GDM1 (cell line): ENCODE measurements around the gene ASTN2.

Source experiments
- DNase-seq: peaks from one replicate; lab custom pipeline; 2025; lab: John Stamatoyannopoulos, UW

ASTN2 gene

DNA sequence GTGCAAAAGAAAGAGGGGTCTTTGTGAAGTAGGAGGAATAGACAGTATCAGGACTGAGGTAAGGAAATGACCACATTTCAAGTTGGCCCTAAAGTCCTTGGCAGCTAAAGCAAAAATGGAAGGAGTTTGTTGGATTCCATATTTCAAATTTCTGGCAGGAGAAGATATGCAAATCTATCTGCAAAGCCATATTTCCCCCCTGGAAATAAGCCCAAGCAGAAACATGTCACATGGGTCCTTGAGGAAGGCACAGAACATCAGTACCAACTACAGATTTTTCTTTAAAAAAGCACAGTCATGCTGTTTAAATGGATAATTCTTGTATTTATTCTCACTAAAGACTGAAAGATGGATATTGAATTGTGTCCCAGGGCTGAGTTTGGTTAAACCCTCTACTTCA, 404.8 kb downstream of the ASTN2 start:
- DNase-seq: no peak

DNA sequence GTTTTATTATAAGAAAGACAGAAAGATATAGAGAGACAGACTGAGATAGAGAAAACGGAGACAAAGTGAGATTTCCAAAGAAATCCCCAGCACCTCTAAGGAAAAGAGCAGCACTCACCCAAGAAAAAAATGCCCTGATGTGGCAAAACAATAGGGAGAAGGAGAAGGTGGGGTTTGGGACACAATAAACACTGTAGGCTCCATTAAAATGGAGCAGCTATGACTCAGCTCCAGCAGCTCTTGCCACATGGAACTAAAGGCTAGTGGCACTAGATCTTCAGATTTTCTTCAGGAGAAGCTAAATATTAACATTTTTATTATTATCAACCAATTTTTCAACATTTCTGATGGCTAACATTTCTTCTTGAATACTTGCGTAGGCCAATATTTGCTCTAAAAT, 406.0 kb downstream of the ASTN2 start:
- DNase-seq: no peak

DNA sequence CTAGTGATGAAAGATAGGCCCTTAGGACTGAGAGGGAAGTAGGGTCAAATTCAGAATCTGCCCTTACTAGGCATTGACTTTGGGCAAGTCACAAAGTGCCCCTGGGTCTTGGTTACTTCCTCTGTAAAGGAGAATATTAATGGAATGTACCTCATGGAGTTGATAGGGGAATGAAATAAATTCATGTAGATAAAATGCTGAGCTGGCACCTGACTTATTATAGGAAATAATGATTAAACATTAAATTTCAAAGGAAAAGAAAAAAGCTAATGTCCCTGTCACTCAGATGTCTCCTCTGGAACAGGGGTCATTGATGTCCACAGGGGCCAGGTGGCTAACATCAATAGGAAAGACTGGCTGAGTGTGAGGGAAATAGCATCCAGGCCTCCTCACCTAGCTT, 406.4 kb downstream of the ASTN2 start:
- no peak for DNase-seq

DNA sequence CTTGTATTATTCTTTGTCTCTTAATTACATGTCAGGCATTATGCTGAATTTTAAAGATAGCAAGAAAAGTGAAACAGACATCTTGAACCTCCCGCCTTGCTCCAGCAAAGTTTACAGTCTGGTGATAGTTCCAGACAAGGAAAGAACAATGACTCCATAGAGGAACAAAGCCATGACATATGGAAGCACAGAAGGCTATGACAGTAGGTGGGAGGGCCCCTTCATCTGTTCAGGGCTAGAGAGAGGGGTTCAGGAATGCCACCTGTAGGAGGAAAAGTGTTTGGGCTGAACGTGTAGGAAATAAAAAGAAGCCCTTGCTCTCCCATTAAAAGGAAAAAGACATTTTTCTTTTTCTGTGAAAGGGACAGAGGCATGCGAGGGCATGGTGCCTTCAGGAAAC, 412.2 kb downstream of the ASTN2 start:
- no peak for DNase-seq

DNA sequence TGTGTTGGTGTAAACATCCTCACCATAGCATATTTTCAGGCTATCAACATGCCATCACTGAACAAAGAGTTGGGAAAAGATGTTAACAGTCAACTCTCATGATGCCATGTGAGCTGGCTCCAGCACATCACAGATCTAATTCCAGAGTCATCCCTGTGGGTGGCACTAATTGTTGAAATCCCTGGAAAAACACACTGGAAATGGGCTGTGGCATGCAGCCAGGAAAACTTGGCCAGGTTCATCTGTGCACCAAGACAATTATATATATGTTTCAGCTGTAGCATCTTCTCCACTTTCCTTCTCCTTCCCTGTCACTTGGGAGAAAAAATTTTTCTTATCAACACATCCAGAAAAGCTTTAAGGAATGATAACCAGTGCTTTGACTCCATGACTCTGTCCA, 414.0 kb downstream of the ASTN2 start:
- DNase-seq: no peak

DNA sequence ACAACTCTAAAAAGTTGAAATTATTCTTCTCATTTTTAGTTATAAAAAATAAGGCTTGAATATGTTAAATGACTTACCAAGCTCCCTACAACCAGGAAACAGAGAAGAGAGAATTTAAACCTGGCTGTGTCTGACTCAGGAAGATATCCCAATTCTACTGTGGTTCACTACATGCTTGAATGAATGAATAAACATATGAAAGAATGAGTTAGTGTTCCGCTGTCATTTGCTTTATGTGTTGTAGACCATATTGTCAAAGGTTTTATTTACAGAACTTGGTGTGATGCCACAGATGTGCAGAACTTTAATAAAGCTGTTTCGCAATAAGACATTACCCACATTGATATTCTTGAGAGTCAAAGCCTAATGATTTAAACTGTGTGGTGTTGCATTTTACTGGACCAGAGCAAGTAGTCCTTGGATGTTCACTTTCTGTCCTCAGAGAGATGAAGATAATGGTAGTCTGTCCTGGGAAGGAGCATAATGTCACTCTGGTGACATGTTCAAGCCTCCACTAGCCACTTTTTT, 414.6 kb downstream of the ASTN2 start:
- no peak for DNase-seq

DNA sequence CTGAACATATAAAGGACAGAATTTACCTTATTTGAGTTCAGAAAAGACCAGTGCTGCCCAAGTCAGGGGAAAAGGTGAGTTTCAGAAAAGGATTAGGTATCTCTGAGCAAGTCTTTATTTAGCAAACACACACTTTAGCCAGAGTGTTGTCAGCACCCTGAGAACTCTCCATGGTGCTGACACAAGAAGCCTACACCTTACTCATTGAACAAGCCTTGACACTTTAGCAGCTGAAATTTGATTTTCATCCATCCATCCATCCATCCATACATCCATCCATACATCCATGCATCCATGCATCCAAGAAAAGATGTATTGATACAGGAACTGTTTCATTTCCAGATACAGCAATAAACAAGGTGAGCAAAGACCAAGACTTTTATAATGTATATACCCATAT, 416.6 kb downstream of the ASTN2 start:
- DNase-seq: no peak

DNA sequence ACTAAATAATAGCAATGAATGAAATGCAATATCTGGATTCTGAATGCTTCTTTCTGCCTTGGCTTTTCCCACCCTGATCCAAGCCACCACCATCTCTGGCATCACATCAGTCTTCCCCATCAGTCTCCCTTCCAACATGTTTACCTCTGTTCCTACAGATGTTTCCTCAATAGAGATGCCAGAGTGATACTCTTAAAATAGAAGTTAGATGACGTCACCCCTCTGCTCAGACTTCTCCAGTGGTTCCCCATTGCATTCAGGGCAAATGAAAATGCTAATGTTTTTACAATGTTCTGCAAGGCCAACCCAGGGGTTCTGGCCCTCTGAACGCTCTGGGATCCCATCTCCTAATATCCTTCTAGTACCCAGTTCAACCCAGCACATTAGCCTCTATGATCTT, 422.0 kb downstream of the ASTN2 start:
- no peak for DNase-seq

DNA sequence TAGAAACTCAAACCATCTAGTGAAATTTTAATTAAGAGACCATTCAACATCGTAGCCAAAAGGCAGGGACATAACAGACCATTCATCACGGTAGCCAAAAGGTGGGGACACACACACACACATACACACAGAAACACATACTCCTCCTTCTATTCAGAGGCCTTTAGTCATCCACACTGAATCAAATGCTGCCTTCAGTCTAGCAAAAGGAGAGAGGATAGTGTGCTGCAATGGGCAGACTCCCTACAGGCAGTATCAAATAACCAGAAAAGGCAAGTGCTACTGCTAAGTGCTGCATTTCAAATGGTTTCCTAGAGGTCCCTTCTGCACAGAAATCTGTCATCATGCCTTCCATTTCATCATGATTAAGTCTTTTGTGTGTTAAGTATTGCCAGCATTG, 423.8 kb downstream of the ASTN2 start:
- DNase-seq: no peak

DNA sequence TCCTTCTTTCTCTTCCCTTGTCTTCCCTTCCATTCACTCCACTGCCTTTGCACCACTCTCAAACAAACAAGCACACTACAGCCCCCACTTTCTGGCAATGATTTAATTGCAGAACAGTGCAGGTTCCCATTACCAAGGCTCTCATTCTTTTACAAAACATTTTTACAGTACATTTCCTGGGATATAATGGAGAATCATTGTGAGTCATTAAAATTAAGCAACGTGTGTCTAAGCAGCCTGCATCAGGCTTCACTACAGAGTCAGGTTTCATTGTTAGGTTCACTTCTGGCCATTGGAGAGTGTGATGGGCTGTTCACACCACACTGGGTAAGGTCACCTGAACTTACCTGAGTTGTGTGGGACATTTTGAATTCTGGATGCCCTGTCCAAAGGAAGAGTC, 424.3 kb downstream of the ASTN2 start:
- DNase-seq: no peak

DNA sequence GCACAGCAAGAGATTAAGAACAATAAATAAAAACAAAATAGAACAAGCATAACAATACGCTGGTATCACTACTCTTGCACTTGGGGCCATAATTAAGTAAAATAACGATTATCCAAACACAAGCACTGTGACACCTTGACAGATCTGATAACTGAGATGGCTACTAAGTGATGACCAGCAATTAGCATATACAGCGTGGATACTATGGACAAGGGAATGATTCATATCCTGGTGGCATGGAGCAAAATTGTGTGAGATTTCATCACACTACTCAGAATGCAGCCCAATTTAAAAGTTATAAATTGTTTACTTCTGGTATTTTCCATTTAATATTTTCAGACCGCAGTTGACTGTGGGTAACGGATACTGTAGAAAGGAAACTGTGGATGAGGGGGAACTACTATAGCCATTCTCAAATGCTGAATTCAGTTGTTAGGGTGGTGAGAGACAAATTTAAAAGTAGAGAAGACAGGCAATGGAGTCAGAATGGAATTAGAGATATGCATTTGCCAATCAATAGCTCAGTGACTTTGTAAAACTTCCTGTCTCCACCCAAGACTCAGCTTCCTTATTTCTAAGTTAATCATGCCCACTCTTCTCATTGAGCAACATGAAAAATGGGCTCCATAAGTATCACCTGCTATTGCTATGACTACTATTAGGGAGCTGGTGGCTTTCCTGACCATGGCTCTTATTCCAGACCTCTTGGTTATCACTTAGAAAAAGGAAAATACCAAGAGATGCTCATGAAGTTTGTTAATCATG, 427.0 kb downstream of the ASTN2 start:
- no peak for DNase-seq

DNA sequence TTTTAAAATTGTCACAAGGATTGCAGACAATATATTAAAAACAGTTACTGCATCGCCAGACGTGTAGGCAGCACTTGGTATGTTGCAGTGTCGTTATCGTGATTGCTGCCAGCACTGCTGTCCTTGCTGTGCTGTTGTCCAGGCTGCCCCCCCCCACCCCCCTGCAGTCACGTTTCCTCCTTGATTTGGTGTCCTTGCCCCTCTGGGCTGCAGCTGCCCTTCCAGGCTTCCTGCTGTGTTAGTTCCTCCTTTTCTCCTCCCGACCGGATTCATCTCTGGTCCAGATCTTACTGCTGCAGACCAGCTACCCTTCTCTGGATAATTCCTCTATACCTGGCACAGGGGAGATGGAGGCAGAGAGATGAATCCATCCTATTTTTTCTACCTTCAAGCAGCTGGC, 428.8 kb downstream of the ASTN2 start:
- DNase-seq: no peak

DNA sequence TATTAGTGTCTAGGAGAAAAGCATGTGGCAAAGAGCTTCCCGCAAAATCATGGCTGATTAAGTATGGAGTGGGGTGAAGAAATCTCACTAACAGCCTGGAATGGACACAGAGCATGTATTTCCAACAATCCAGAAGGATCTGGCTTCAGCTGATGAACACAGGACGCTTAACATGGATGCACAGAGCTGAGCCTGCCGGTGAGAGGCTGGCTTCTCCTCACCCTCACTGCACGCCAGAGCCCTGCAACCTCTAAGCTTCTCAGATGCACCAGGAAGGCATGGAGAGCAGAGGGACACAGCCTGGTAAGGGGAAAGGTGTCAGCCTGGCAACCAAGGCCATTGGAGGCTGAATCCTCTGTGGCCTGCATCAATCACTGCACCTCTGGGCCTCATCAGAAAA, 429.3 kb downstream of the ASTN2 start:
- no peak for DNase-seq

DNA sequence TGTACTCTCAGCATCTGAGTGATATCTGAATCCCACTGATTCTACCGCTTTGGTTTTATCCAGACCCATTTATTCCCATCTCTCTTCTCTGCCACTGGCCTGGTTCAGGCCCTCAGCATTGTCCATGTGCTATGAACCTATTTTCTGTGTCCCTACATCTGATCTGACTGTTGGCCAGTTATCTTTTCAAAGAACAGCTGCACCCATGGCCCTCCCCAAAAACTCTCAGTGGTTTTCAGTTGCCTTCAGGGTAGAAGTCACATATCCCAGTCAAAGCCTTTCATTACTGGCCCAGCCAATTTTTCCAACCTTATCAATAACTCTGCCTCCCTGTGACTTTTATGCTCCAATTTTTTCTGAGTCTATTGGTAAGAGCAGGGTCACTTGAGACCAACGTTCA, 430.7 kb downstream of the ASTN2 start:
- no peak for DNase-seq

DNA sequence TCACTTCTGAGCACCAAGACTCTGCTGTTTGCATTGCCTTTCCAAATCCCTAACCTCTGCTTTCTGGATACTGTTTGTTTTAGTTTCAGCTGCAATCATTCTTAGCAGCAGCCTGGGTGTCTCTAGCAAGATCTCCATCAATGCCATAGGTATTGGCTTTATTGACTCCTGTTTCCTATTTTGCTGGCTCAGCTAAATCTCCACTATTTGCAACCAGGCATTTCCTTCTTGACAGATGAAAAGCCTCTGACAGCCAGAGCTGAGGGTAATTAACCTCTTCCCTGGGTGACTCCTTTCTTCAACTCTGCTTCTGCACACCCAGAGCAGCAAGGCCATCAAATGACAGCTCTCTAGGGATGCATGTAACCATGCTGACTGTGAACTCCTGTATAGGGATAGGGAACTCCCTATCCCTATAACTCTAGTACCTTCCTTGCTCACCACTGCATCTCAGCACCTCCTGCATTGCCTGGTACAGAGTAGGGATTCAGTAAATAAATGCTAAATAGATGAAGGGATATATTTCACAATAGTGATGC, 434.2 kb downstream of the ASTN2 start:
- no peak for DNase-seq

DNA sequence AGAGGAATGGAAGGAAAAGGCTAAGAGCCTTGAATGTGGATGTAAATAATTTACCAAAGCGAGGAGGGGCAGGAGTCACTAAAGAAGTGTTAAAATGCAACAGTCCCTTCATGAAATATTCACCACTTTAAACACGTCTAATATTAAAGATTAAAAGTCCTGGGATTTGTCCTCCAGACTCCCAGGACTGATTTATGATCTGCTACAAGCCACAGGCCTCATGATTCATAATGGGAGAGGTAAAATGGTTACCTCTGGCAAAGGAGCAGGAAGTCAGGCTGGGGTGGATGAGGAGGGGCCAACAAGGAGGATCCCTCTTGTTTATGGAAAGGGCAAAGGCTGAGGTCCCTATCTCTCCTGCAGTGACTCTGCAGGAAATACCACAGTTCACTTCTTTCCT, 435.4 kb downstream of the ASTN2 start:
- DNase-seq: no peak

DNA sequence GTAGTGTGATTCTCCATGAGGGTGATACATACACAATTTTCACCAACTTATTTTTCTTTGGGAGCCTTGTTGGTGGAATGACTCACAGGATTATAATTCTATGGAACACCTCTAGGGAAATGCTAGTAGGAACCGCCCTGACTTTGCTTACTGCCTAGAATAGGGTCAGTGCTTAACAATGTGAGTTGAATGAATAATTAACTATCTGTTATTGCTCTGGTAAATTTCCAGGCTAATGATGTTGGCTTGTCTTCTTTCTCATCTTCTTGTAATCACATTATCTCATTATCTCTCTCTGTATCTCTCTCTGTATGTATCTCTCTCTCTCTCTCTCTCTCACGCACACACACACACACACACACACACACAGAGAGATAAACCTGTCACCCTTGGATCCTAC, 436.7 kb downstream of the ASTN2 start:
- no peak for DNase-seq

DNA sequence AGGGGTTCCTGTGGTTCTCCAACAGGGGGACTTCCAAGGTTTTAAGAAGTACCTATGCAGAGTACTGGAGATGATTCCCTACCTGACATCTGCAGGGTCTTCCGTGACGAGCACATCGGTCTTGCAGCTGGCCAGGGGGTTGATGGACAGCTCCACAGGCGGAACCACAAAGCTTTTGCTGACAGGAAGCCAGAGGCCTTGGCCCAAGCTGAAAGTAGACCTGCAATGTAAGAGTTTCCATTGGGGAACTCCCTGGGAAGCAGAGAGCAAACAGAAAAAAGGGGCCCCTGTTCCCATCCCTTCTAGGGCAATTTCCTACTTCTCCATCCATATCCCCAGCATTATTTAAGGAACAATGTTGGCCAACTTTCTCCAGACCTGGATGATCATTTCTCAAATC, 439.7 kb downstream of the ASTN2 start:
- DNase-seq: no peak

DNA sequence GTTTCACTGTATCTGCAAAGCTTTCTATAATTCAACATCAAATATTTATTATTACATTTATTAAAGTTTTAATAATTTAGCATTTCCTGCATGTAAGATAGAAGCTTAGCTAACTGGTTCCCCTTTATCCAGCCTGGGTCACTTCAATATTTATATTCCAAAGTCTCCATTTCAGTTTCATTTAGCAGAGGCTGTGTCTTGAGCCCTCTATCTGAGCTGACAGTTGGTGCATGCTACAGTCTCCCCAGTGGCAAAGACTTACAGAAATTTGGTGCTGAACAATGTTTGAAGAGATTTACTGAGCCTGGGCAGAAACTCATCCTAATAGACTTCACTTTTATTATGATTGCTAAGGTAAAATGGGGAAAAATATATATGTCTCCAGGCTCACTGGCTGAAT, 448.7 kb downstream of the ASTN2 start:
- DNase-seq: no peak

DNA sequence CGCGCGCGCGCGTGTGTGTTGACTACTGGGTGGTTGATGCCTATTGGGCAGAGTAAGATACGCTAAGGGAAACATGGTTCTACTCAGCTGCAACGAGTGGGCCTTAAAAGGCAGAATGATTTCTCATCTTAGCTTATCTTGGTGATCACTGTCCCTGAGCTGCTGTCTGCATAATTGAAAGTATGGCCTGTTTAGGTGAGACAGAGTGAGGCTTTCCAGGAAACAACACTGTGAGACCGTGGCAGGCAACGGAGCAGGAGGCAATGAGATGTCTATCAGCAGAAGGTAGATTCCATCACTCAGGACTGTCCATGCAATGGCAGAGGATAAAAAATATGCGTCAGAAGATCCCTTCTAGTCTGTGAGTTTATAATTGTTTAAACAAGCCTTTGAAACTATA, 450.6 kb downstream of the ASTN2 start:
- no peak for DNase-seq

DNA sequence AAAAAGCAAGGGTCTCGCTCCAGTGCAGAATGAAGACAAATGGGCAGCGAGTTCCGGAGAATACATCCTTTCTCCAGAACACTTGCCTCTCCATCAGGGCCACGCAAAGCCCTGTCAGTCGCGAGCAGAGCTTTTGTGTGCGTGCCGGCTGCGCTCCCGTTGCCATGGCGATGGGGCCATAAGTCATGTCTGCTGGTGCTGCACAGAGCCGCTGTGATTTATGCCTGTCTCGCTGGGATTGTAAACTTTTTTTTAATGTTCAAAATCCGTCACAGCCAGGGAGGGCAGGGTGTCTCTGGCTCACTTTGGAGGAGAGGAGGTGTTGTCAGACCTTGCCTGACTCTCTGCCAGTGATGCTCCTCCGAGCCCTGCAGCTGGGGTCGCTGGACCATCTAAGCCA, 455.0 kb downstream of the ASTN2 start:
- no peak for DNase-seq

DNA sequence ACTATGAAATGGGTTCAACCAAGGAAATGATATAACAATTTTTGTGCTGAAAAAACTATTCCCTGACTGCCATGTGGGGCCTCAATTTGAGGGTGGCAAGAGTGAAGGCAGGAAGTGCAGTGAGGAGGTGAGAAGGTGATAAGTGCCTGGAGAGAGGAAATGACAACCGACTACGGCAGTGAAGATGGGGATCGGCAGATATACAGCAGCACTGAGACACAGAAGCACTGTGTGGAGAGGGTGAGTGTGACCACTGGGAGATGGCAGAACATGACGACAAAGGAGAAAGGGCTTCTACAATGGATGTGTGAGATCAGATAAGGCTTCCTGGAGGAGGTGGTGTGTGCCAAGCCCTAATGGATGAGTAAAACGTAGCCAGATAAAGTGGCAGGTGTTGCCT, 456.0 kb downstream of the ASTN2 start:
- no peak for DNase-seq

DNA sequence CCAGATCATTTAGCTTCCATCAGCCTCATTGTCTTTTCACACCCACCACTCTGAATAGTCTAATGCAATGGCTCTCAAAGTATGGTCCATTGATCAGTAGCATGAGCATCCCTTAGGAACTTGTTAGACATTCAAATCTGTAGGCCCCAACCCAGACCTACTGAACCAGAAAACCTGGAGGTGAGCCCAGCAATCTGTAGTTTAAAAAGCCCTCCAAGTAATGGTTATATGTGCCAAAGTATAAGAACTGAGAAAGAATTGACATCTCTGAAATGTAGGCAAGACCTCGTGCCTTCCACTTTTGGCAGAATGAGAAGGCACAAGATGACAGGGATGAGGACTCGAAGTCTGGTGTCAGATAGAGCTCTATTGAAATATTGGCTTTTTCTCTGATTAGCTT, 460.1 kb downstream of the ASTN2 start:
- no peak for DNase-seq

DNA sequence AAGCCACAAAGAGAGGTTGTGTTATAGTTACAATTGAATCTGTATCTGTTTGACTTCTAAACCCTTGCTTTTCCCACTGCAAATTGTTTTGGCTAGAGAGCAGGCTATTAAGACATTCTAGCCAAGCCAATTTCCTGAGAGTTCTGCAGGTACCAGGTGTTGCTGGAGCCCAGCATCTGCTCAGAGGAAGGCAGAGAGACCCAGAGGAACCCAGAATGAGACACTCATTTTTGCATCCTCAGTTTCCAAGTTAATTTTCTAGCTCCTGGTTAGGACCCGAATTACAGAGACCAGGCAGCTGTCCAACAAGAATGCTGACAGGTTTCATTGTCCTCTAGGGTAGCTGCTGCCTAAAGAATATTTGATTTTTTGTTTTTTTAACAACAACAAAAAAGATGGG, 461.6 kb downstream of the ASTN2 start:
- DNase-seq: no peak
